Activated CD4-positive, alpha-beta memory T cell treated with anti-CD3 and anti-CD28 coated beads for 36 hours (primary cell): Measurements from ENCODE around the gene GRK5. TPM values are rescaled to one million over a fixed set of nuclear protein-coding genes. Genes with fewer than 3 reads are reported as not detected.

Experiments used
- CTCF ChIA-PET: fragments of 350-600 bp; sonication (Branson Sonifier 250); formaldehyde crosslinking; loops from one replicate; lab custom pipeline; 2021; ENCODE audit warnings: antibody characterized with exemption, inconsistent platforms; lab: Charles Lee
- POLR2A ChIA-PET: fragments of 350-600 bp; sonication (Branson Sonifier 250); formaldehyde crosslinking; loops from one replicate; lab custom pipeline; 2021; ENCODE audit warnings: antibody characterized with exemption; lab: Charles Lee
- DNase-seq: peaks from one replicate; pipeline ENCODE4 v3.0.0-alpha.2; 2020
- H3K27ac Mint-ChIP-seq: one replicate; pipeline ENCODE4 v1.8.0; 2021; ENCODE audit warnings: mixed read lengths
- H3K27me3 Mint-ChIP-seq: one replicate; pipeline ENCODE4 v1.8.0; 2021; ENCODE audit warnings: mixed read lengths
- H3K36me3 Mint-ChIP-seq: one replicate; pipeline ENCODE4 v1.8.0; 2021; ENCODE audit warnings: mixed read lengths
- H3K4me1 Mint-ChIP-seq: one replicate; pipeline ENCODE4 v1.8.0; 2021; ENCODE audit warnings: low read depth, mixed read lengths
- H3K4me3 Mint-ChIP-seq: one replicate; pipeline ENCODE4 v1.8.0; 2021; ENCODE audit warnings: mild to moderate bottlenecking, mixed read lengths
- H3K9me3 Mint-ChIP-seq: one replicate; pipeline ENCODE4 v1.8.0; 2021; ENCODE audit warnings: mixed read lengths
- intact Hi-C: fragments of 100-400 bp; cut with micrococcal nuclease; formaldehyde crosslinking; loops from one replicate; pipeline ENCODE4 v1.15.1; 2023
- microRNA-seq: library from miRNA; unstranded; fragments of <30 nt; microRNA quantifications from one replicate; pipeline ENCODE4 v1.2.0, GENCODE V29; 2022; ENCODE audit warnings: borderline number of aligned reads, borderline microRNAs expressed, borderline replicate concordance
- total RNA-seq, 2 experiments: library from RNA; stranded (reverse); gene quantifications; one replicate each; pipeline ENCODE4 v1.2.3, GENCODE V29; 2021

Gene GRK5
- total RNA-seq, 2 experiments from 2014 or later = 22.7 to 23.0 TPM

GRCh38 chr10:119505131-119505551 is 297.8 kb downstream of the GRK5 start:
- Mint-ChIP-seq H3K4me3 (no peak overlapping the region), H3K27ac (no peak overlapping the region), H3K36me3 (peaks cover 49% of the 10 kb centered on the region), H3K4me1 (peaks cover 56% of the 10 kb centered on the region), H3K9me3 (no peaks in the 10 kb centered on the region), H3K27me3 (no peaks in the 10 kb centered on the region)
- DNase-seq = no peak
- ChIA-PET CTCF (no interaction called here), POLR2A (no interaction called here)
- intact Hi-C loops = no loop called here

Small RNA genes within 50 kb of the gene (microRNA-seq; reads per million reads assigned to microRNA genes)
- not detected for gene MIR4681

Other genes with a start within 250 kb of the GRK5 start
- gene NANOS1, start 177.9 kb upstream of the GRK5 start, total RNA-seq = under 1 TPM; 0.15 to 0.31 TPM
- gene EIF3A, start 126.8 kb upstream of the GRK5 start, total RNA-seq = 100 to 1,000 TPM; 143 to 148 TPM
- 10 to 100 TPM; 29.8 to 31.4 TPM for gene DENND10, start 103.5 kb upstream of the GRK5 start, total RNA-seq
- 10 to 100 TPM; 38.3 to 38.7 TPM for gene SFXN4, start 41.9 kb upstream of the GRK5 start, total RNA-seq
- gene PRDX3, start 28.8 kb upstream of the GRK5 start, total RNA-seq = 100 to 1,000 TPM; 173 to 182 TPM